Psoas muscle (tissue), 8 donors: ENCODE results near the gene INO80B. TPM values are rescaled to one million over a fixed set of nuclear protein-coding genes. Genes with fewer than 3 reads are reported as not detected.
"Not testable (repeated sequence)": the region's sequence is repeated elsewhere in the genome, so short reads cannot be mapped to it uniquely, and the experiment has no call there.

ENCODE experiments used
- ATAC-seq, 4 donors: fragments of 200-7000 bp; cut with Tn5 transposase; one replicate each; pipeline ENCODE4 v1.9.1; 2020; ENCODE audit warnings: moderate library complexity in 3 of 4, mild to moderate bottlenecking in 2 of 4
- DNase-seq, 2 donors: peaks; one replicate each; pipeline ENCODE4 v3.0.0-alpha.2; 2020
- H3K27ac ChIP-seq: fragments of 200-600 bp; one replicate; pipeline ENCODE4 v1.8.0; 2022
- H3K27me3 ChIP-seq, 3 donors: fragments of 200-600 bp in 1 of 3; one replicate each; pipeline versions ENCODE4 v1.6.1 to v1.8.0; 2013 to 2022; ENCODE audit warnings: low read length in 2 of 3, mild to moderate bottlenecking in 2 of 3, moderate library complexity in 1 of 3; ENCODE audit not compliant: insufficient read depth in 3 of 3
- H3K36me3 ChIP-seq, 2 donors: fragments of 200-600 bp in 1 of 2; one replicate each; pipeline versions ENCODE4 v1.6.1 to v1.8.0; 2013 to 2022; ENCODE audit warnings: low read depth in 1 of 2, mild to moderate bottlenecking in 1 of 2, moderate library complexity in 1 of 2; ENCODE audit not compliant: insufficient read depth in 1 of 2
- H3K4me1 ChIP-seq: fragments of 200-600 bp; one replicate; pipeline ENCODE4 v1.8.0; 2022
- H3K4me3 ChIP-seq: fragments of 200-600 bp; one replicate; pipeline ENCODE4 v1.8.0; 2022; ENCODE audit warnings: mild to moderate bottlenecking
- H3K9me3 ChIP-seq: fragments of 200-600 bp; one replicate; pipeline ENCODE4 v1.8.0; 2022
- WGBS, 3 donors: extraction: QIAGEN DNeasy Blood & Tissue Kit; methylation state at CpG; one replicate each; pipeline versions ENCODE4 v1.1.6 to v1.1.7; 2013; 5-methylcytosine and 5-hydroxymethylcytosine counted together
- intact Hi-C, 2 donors: fragments of 100-400 bp; cut with DNase I; formaldehyde crosslinking; loops; one replicate each; pipeline versions ENCODE4 v1.11.0 to v1.14.2; 2022
- polyA plus RNA-seq, 3 donors: library from polyadenylated mRNA; stranded (reverse); fragments of 200-250 nt; gene quantifications; one replicate each; pipeline ENCODE4 v1.2.3, GENCODE V29; 2013
- total RNA-seq, 4 donors: library from RNA; stranded (reverse); fragmentation: NEBNext Ultra II Directional in 2 of 4; extraction: Animal tissue kit (Norgen Biotek cat#: 25700) in 2 of 4; gene quantifications; one replicate each; pipeline versions ENCODE4 v1.2.1 to v1.2.4, GENCODE V29; 2021 to 2023
- TF ChIP-seq, protein P1 (sequence below): fragments of 200-600 bp; IDR thresholded peaks from one replicate; pipeline ENCODE4 v1.8.0; 2022; ENCODE audit warnings: antibody characterized with exemption
- donor health status: healthy with polysubstance abuse.
- donor health status: DM: no; HTN: no; CAD: no; lungs with moderate emphysema.
- donor health status: Bipolar disorder and iron deficiency.
- donor health status: healthy.
- donor health status: DM: yes; HTN: yes; CAD: no.
- donor health status: DM: no; HTN: no; CAD: no.
- donor health status: DM: no; HTN: no; CAD: no.
- donor health status: DM: yes; HTN: yes; CAD: no.

Gene INO80B
- total and polyA plus RNA-seq, 7 donors = 23.6 to 61.1 (median 31.8) TPM

DNA sequence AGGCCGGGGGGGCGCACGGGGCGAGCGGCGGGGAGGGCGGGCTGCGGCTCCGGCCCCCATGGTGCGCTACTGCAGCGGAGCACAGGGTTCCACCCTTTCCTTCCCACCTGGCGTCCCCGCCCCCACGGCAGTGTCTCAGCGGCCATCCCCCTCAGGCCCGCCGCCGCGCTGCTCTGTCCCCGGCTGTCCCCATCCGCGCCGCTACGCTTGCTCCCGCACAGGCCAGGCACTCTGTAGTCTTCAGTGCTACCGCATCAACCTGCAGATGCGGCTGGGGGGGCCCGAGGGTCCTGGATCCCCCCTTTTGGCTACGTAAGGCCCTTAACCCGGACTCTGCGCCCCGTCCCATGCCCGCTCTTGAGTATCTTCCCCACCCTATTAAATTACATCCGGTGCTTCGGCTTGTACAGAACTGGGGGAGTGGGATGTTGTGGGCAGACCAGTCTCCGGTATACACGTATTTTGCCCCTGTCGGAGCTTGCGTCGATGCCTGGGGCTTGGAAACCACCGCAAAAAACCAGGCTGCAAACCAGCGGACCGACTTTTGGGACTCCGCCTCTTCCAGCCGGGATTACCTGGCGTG lies 2.8 kb downstream of the INO80B start:
- H3K4me3 ChIP-seq = peak overlapping the region; percentile 86
- peaks cover 26% of the 10 kb centered on the region for H3K4me1 ChIP-seq
- ATAC-seq (peak; percentile 7 to 21 (median 12)), DNase-seq (peak; percentile 67 to 77)
- TF ChIP-seq, protein P1, sequence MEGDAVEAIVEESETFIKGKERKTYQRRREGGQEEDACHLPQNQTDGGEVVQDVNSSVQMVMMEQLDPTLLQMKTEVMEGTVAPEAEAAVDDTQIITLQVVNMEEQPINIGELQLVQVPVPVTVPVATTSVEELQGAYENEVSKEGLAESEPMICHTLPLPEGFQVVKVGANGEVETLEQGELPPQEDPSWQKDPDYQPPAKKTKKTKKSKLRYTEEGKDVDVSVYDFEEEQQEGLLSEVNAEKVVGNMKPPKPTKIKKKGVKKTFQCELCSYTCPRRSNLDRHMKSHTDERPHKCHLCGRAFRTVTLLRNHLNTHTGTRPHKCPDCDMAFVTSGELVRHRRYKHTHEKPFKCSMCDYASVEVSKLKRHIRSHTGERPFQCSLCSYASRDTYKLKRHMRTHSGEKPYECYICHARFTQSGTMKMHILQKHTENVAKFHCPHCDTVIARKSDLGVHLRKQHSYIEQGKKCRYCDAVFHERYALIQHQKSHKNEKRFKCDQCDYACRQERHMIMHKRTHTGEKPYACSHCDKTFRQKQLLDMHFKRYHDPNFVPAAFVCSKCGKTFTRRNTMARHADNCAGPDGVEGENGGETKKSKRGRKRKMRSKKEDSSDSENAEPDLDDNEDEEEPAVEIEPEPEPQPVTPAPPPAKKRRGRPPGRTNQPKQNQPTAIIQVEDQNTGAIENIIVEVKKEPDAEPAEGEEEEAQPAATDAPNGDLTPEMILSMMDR = no peak
- H3K36me3 ChIP-seq = peaks cover 2 to 31% of the 10 kb centered on the region in 2 donors
- intact Hi-C loops = loop anchor here in 1 of 2 donors (2.0 kb wide), 1 partner anchor 721 kb away; the partner anchor contains the start of gene TPRKB
- peak overlapping the region; percentile 87 for H3K27ac ChIP-seq
- H3K9me3 ChIP-seq = no peaks in the 10 kb centered on the region
- WGBS, 3 donors = 0 to 1% (median 0%) methylated on average over 32 to 46 of the region's 46 CpGs
- H3K27me3 ChIP-seq = no peaks in the 10 kb centered on the region

- TF ChIP-seq, protein P1 = no peak
- ATAC-seq (peak; percentile 90 to 94 (median 93)), DNase-seq (peak; percentile 99 to 100)
- H3K27me3 ChIP-seq = no peaks in the 10 kb centered on the region
- intact Hi-C loops = no loop called here
- peaks cover 3 to 38% of the 10 kb centered on the region in 2 donors for H3K36me3 ChIP-seq
- H3K4me1 ChIP-seq = peaks cover 26% of the 10 kb centered on the region
- H3K27ac ChIP-seq = peak within 1 kb of the TSS; percentile 87
- peak within 1 kb of the TSS; percentile 86 for H3K4me3 ChIP-seq
- no peaks in the 10 kb centered on the region for H3K9me3 ChIP-seq
- WGBS, 3 donors = 0 to 1% (median 1%) methylated on average over 30 to 38 of the region's 38 CpGs
Measured at GRCh38 chr2:74458132-74458937, 3.4 kb downstream of the INO80B start, which contains the start of gene WBP1. Gene WBP1 (plus strand): TSS chr2:74458438. CDS start chr2:74458603, 165 bp downstream.

DNA sequence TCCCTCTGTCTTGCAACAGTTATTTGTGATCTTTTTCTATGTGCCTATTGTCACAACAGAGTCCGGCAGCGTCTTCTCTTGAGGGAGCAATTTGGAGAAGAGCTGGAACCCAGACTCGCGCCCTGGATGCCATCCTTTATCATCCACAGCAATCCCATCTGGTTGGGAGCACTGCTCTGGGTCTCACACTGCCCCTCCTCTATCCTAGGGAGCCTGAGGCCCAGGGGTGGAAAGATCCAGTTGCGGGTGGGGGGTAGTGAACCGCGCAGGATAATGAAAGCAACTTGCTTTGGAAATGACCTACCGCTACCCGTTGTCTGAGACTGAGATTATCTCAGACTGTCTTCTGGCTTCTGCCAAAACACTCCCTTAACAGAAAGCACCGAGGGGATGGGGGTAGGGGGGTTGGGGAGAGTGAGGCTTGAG lies 4.1 kb downstream of the INO80B start:
- WGBS, 3 donors = 1 to 3% (median 3%) methylated on average over 10 of the region's 10 CpGs
- H3K36me3 ChIP-seq = peaks cover 3 to 38% of the 10 kb centered on the region in 2 donors
- H3K27ac ChIP-seq = peak overlapping the region; percentile 87
- DNase-seq (no peak), ATAC-seq (no peak)
- H3K4me3 ChIP-seq = peak overlapping the region; percentile 86
- no peaks in the 10 kb centered on the region for H3K27me3 ChIP-seq
- TF ChIP-seq, protein P1 = no peak
- no peaks in the 10 kb centered on the region for H3K9me3 ChIP-seq
- intact Hi-C loops = no loop called here
- H3K4me1 ChIP-seq = peaks cover 29% of the 10 kb centered on the region

DNA sequence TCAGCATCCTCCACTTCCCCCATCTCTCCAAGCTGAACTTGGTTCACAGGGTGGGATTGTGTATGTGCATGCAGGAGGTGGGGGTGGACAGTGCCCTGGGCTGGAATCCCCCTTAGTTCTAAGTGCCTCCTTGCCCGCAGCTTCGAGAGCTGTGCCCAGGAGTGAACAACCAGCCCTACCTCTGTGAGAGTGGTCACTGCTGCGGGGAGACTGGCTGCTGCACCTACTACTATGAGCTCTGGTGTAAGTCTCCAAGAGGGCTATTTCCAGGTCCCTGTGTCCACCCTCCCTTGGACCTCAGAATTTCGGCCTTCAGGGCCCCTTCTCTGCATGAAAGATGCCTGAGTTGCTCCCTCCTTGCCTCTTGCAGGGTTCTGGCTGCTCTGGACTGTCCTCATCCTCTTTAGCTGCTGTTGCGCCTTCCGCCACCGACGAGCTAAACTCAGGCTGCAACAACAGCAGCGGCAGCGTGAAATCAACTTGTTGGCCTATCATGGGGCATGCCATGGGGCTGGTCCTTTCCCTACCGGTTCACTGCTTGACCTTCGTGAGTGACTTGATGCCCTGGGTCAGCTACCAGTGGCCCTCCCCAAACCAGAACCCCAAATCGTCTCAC lies 4.7 kb downstream of the INO80B start:
- Histone ChIP-seq H3K4me3 (peak overlapping the region; percentile 86), H3K4me1 (peaks cover 35% of the 10 kb centered on the region), H3K36me3 (peaks cover 3 to 38% of the 10 kb centered on the region in 2 donors)
- H3K9me3 ChIP-seq, H3K27me3 ChIP-seq, ATAC-seq, H3K27ac ChIP-seq: not testable (repeated sequence)
- WGBS, 3 donors = 62 to 73% (median 64%) methylated on average over 12 to 13 of the region's 13 CpGs
- intact Hi-C loops = loop anchor here in 1 of 2 donors (10.0 kb wide), 1 partner anchor 725 kb away; the partner anchor contains the start of gene TPRKB
- peak in 1 of 2 donors; percentile 40 for DNase-seq

DNA sequence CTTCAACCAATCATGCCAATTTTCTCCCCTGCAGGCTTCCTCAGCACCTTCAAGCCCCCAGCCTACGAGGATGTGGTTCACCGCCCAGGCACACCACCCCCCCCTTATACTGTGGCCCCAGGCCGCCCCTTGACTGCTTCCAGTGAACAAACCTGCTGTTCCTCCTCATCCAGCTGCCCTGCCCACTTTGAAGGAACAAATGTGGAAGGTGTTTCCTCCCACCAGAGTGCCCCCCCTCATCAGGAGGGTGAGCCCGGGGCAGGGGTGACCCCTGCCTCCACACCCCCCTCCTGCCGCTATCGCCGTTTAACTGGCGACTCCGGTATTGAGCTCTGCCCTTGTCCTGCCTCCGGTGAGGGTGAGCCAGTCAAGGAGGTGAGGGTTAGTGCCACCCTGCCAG lies 5.3 kb downstream of the INO80B start:
- not testable (repeated sequence) for H3K27me3 ChIP-seq, H3K4me3 ChIP-seq, H3K27ac ChIP-seq, H3K9me3 ChIP-seq, ATAC-seq
- intact Hi-C loops = loop anchor here in 1 of 2 donors (10.0 kb wide), 1 partner anchor 725 kb away; the partner anchor contains the start of gene TPRKB
- H3K4me1 ChIP-seq = peaks cover 35% of the 10 kb centered on the region
- 74 to 78% (median 76%) methylated on average over 10 of the region's 10 CpGs for whole genome bisulfite sequencing, 3 donors
- peaks cover 3 to 38% of the 10 kb centered on the region in 2 donors for H3K36me3 ChIP-seq
- peak in 1 of 2 donors; percentile 49 for DNase-seq
